NCI-H526 treated with DMSO at 0.1 percent for 48 hours (cell line): ENCODE results near the gene C2orf66.

Experiments
- DNase-seq: peaks from one replicate; lab custom pipeline; 2025; lab: John Stamatoyannopoulos, UW

The C2orf66 gene

DNA sequence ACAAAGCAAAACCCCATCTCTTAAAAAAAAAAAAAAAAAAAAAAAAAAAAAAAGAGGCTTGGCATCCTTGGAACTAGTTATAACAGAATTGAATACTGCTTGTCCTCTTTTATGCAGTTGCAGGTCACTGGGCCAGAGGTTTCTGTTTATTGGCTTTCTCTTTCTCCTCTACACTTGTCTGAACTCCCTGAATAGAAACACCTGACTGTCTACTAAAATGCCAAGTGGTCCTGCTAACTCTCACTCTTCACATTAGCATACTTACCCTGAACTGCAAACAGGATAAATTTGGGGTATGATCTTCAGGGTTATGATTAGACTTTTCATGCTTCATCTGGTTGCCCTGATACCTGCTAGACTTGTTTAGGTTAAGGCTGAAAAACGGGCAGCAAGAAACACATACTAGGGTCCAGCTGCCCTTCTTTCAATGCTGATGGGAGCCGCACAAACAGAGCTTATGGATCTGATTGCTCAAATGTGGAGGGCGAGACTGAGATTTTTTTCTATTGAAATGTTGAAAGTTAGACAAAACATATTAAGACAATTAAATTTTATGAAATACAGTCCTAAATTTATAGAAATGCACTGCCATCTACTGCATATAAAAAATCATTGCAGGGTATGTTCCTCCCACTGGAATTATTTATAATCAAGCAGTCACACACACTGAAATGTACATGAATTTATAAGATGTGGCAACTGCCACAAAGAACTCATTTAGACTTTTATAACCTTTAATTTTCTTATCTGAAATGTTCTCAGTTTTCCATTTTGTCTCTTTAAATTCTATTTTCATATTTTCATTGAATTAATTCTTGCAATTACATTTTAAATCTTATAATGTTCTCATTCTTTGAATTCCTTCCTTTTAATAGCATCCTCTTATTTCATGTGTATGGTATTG lies 50.4 kb downstream of the C2orf66 start:
- DNase-seq, result no peak
